ENCODE results near the gene DLL3.

The DLL3 gene

DNA sequence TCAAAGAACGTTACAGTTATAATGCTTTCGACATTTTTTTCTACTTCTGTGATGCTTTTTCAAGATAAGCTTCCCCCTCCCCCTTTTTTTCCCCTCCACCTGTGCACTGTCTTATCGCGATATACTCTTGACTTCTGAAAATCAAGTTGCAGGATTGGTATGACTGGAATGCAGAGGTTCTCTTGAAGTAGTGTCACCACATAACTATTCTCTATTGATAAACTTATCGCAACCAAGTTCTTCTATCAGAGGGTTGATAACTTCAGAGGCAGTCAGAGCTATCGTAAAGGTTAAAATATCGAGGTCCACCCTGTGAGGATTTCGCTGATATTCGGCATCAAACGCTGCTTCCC is 40.4 kb downstream of the DLL3 start (continued):
- TF ChIP-seq HOXA7 (CRISPR knock-in tag; IDR thresholded peaks at IDR 0.05; ENCODE audit: borderline replicate concordance) (no peak), SP2 (tag by site-specific recombination; IDR thresholded peaks at IDR 0.05) (no peak), ZNF175 (tag by site-specific recombination; IDR thresholded peaks at IDR 0.05) (no peak), ZNF629 (tag by site-specific recombination; IDR thresholded peaks at IDR 0.05) (no peak; the same call in 1 of the 2 replicates), ZNF600 (tag by site-specific recombination; IDR thresholded peaks at IDR 0.05) (no peak), ZNF792 (tag by site-specific recombination; IDR thresholded peaks at IDR 0.05) (no peak), ZNF350 (tag by site-specific recombination; IDR thresholded peaks at IDR 0.05) (no peak), SP3 (tag by site-specific recombination; IDR thresholded peaks at IDR 0.05) (no peak), FEZF1 (tag by site-specific recombination; IDR thresholded peaks at IDR 0.05) (no peak), ZNF2 (tag by site-specific recombination; IDR thresholded peaks at IDR 0.05) (no peak), YY1 (tag by site-specific recombination; IDR thresholded peaks at IDR 0.05) (no peak), KLF8 (tag by site-specific recombination; IDR thresholded peaks at IDR 0.05) (no peak; the same call in 1 of the 2 replicates), ZNF274 (IDR thresholded peaks at IDR 0.05; ENCODE audit: low read length) (no peak), ZNF274 (tag by site-specific recombination; IDR thresholded peaks at IDR 0.05; ENCODE audit: borderline replicate concordance) (no peak), ZNF521 (tag by site-specific recombination; IDR thresholded peaks at IDR 0.05) (no peak), ZFP41 (tag by site-specific recombination; IDR thresholded peaks at IDR 0.05; ENCODE audit: borderline replicate concordance) (no peak), ZBTB8A (tag by site-specific recombination; IDR thresholded peaks at IDR 0.05) (no peak), SETDB1 (IDR thresholded peaks at IDR 0.05; ENCODE audit: insufficient read length, low read length) (no peak), RBAK (tag by site-specific recombination; IDR thresholded peaks at IDR 0.05) (no peak), ZNF677 (tag by site-specific recombination; IDR thresholded peaks at IDR 0.05) (no peak), ZFP3 (tag by site-specific recombination; IDR thresholded peaks at IDR 0.05; ENCODE audit: low read depth) (0 out of 2 replicates have a peak, but pooled peaks have one; percentile 22), ZNF776 (tag by site-specific recombination; IDR thresholded peaks at IDR 0.05; ENCODE audit: borderline replicate concordance) (no peak), ELK4 (IDR thresholded peaks at IDR 0.05; ENCODE audit: borderline replicate concordance, low read depth, low read length) (no peak), ZNF549 (tag by site-specific recombination; IDR thresholded peaks at IDR 0.05) (no peak), ZNF621 (tag by site-specific recombination; IDR thresholded peaks at IDR 0.05) (no peak), ZNF404 (tag by site-specific recombination; IDR thresholded peaks at IDR 0.05) (no peak), ZNF548 (tag by site-specific recombination; IDR thresholded peaks at IDR 0.05) (no peak), KLF7 (tag by site-specific recombination; IDR thresholded peaks at IDR 0.05; ENCODE audit: borderline replicate concordance) (no peak)
- TF ChIP-seq, protein P1, sequence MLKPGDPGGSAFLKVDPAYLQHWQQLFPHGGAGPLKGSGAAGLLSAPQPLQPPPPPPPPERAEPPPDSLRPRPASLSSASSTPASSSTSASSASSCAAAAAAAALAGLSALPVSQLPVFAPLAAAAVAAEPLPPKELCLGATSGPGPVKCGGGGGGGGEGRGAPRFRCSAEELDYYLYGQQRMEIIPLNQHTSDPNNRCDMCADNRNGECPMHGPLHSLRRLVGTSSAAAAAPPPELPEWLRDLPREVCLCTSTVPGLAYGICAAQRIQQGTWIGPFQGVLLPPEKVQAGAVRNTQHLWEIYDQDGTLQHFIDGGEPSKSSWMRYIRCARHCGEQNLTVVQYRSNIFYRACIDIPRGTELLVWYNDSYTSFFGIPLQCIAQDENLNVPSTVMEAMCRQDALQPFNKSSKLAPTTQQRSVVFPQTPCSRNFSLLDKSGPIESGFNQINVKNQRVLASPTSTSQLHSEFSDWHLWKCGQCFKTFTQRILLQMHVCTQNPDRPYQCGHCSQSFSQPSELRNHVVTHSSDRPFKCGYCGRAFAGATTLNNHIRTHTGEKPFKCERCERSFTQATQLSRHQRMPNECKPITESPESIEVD (tag by site-specific recombination; IDR thresholded peaks at IDR 0.05): no peak
- TF ChIP-seq, protein P2, sequence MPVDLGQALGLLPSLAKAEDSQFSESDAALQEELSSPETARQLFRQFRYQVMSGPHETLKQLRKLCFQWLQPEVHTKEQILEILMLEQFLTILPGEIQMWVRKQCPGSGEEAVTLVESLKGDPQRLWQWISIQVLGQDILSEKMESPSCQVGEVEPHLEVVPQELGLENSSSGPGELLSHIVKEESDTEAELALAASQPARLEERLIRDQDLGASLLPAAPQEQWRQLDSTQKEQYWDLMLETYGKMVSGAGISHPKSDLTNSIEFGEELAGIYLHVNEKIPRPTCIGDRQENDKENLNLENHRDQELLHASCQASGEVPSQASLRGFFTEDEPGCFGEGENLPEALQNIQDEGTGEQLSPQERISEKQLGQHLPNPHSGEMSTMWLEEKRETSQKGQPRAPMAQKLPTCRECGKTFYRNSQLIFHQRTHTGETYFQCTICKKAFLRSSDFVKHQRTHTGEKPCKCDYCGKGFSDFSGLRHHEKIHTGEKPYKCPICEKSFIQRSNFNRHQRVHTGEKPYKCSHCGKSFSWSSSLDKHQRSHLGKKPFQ (tag by site-specific recombination; IDR thresholded peaks at IDR 0.05): no peak
- TF ChIP-seq, protein P3, sequence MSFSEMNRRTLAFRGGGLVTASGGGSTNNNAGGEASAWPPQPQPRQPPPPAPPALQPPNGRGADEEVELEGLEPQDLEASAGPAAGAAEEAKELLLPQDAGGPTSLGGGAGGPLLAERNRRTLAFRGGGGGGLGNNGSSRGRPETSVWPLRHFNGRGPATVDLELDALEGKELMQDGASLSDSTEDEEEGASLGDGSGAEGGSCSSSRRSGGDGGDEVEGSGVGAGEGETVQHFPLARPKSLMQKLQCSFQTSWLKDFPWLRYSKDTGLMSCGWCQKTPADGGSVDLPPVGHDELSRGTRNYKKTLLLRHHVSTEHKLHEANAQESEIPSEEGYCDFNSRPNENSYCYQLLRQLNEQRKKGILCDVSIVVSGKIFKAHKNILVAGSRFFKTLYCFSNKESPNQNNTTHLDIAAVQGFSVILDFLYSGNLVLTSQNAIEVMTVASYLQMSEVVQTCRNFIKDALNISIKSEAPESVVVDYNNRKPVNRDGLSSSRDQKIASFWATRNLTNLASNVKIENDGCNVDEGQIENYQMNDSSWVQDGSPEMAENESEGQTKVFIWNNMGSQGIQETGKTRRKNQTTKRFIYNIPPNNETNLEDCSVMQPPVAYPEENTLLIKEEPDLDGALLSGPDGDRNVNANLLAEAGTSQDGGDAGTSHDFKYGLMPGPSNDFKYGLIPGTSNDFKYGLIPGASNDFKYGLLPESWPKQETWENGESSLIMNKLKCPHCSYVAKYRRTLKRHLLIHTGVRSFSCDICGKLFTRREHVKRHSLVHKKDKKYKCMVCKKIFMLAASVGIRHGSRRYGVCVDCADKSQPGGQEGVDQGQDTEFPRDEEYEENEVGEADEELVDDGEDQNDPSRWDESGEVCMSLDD (tag by site-specific recombination; IDR thresholded peaks at IDR 0.05): no peak
- TF ChIP-seq, protein P4, sequence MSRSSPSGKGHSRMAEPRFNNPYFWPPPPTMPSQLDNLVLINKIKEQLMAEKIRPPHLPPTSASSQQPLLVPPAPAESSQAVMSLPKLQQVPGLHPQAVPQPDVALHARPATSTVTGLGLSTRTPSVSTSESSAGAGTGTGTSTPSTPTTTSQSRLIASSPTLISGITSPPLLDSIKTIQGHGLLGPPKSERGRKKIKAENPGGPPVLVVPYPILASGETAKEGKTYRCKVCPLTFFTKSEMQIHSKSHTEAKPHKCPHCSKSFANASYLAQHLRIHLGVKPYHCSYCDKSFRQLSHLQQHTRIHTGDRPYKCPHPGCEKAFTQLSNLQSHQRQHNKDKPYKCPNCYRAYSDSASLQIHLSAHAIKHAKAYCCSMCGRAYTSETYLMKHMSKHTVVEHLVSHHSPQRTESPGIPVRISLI (tag by site-specific recombination; IDR thresholded peaks at IDR 0.05): peak; percentile 87
- TF ChIP-seq, protein P5, sequence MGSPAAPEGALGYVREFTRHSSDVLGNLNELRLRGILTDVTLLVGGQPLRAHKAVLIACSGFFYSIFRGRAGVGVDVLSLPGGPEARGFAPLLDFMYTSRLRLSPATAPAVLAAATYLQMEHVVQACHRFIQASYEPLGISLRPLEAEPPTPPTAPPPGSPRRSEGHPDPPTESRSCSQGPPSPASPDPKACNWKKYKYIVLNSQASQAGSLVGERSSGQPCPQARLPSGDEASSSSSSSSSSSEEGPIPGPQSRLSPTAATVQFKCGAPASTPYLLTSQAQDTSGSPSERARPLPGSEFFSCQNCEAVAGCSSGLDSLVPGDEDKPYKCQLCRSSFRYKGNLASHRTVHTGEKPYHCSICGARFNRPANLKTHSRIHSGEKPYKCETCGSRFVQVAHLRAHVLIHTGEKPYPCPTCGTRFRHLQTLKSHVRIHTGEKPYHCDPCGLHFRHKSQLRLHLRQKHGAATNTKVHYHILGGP (tag by site-specific recombination; IDR thresholded peaks at IDR 0.05): no peak
